Endothelial cell of umbilical vein (primary cell): ENCODE data around the gene PCNX1. TPM values are rescaled to one million over a fixed set of nuclear protein-coding genes. Genes with fewer than 3 reads are reported as not detected.

ENCODE experiments used
- BruUV-seq: library from RNA; stranded (reverse); fragments of 400-500 nt; replicated peaks from 2 replicates; lab custom pipeline; 2021; lab: Mats Ljungman, UMichigan
- CTCF ChIA-PET: fragments of 300-600, 350-600 bp; sonication (Branson Sonifier 250); formaldehyde crosslinking; loops from one replicate; lab custom pipeline; 2021; ENCODE audit warnings: antibody characterized with exemption, inconsistent platforms; lab: Charles Lee
- POLR2A ChIA-PET: fragments of 300-600, 350-600 bp; sonication (Branson Sonifier 250); formaldehyde crosslinking; loops from one replicate; lab custom pipeline; 2021; ENCODE audit warnings: antibody characterized with exemption, inconsistent platforms; lab: Charles Lee
- DNase-seq: peaks from one replicate; pipeline ENCODE4 v3.0.0-alpha.2; 2011; ENCODE audit warnings: low read depth, low spot score
- FAIRE-seq: peaks from 2 replicates; lab custom pipeline; 2011; peaks lifted over from hg19 to GRCh38; lab: Jason Lieb, UNC
- H2AFZ ChIP-seq: 2 replicates; pipeline ENCODE4 v1.6.0; 2012; ENCODE audit warnings: low read depth, low read length, control low read depth, inconsistent platforms
- H3K27ac ChIP-seq: 2 replicates; pipeline ENCODE4 v1.5.1; 2011; ENCODE audit warnings: low read depth, mild to moderate bottlenecking, control low read depth, low read length, moderate library complexity; ENCODE audit not compliant: insufficient read depth
- H3K27me3 ChIP-seq, 2 experiments: 2 replicates each; pipeline versions ENCODE4 v1.6.0 to v1.6.1; 2011; ENCODE audit warnings: low read length in 2 of 2, mixed read lengths in 1 of 2; ENCODE audit not compliant: control insufficient read depth in 2 of 2, insufficient read depth in 2 of 2
- H3K36me3 ChIP-seq, 2 experiments: 2 replicates in 1 of 2; 3 replicates in 1 of 2; pipeline ENCODE4 v1.5.1; 2011; ENCODE audit warnings: low read length in 2 of 2, mild to moderate bottlenecking in 1 of 2, moderate library complexity in 1 of 2; ENCODE audit not compliant: control insufficient read depth in 2 of 2, insufficient read depth in 2 of 2; ENCODE audit errors: extremely low read depth in 1 of 2
- H3K4me1 ChIP-seq: 3 replicates; pipeline ENCODE4 v1.5.1; 2011; ENCODE audit warnings: mild to moderate bottlenecking, low read length; ENCODE audit not compliant: control insufficient read depth, insufficient read depth; ENCODE audit errors: extremely low read depth
- H3K4me2 ChIP-seq: 2 replicates; pipeline ENCODE4 v1.6.1; 2011; ENCODE audit warnings: low read length, control low read depth, mixed read lengths; ENCODE audit not compliant: insufficient read depth
- H3K4me3 ChIP-seq, 3 experiments: fragments of 200-600 bp in 1 of 3; sonication (generic), shearing (Covaris generic) in 1 of 3; replicated peaks in 1 of 3; 2 replicates each; pipeline ENCODE4 v1.5.1; 2011 to 2016; ENCODE audit warnings: control low read depth in 3 of 3, low read length in 3 of 3, mild to moderate bottlenecking in 2 of 3, inconsistent platforms in 1 of 3, low read depth in 1 of 3, moderate library complexity in 1 of 3; ENCODE audit not compliant: insufficient read depth in 1 of 3
- H3K79me2 ChIP-seq: 2 replicates; pipeline ENCODE4 v1.6.0; 2012; ENCODE audit warnings: low read length, inconsistent platforms; ENCODE audit not compliant: control insufficient read depth, insufficient read depth
- H3K9ac ChIP-seq: replicated peaks from 2 replicates; pipeline ENCODE3; 2011; ENCODE audit warnings: low read length, control low read depth; ENCODE audit not compliant: insufficient read depth; ENCODE audit errors: extremely low read depth
- H3K9me1 ChIP-seq: replicated peaks from 3 replicates; pipeline ENCODE4 v1.6.0; 2011; ENCODE audit warnings: mild to moderate bottlenecking, low read length; ENCODE audit not compliant: control insufficient read depth, insufficient read depth; ENCODE audit errors: extremely low read depth
- H3K9me3 ChIP-seq: replicated peaks from 2 replicates; pipeline ENCODE4 v1.5.1; 2012; ENCODE audit warnings: low read length, inconsistent platforms; ENCODE audit not compliant: control insufficient read depth, insufficient read depth
- H4K20me1 ChIP-seq: replicated peaks from 2 replicates; pipeline ENCODE3; 2011; ENCODE audit warnings: mild to moderate bottlenecking, low read length; ENCODE audit not compliant: control insufficient read depth, insufficient read depth; ENCODE audit errors: extremely low read depth
- EZH2 ChIP-seq: IDR thresholded peaks from 2 replicates; pipeline ENCODE4 v1.6.1; 2012; ENCODE audit warnings: borderline replicate concordance, low read depth, mild to moderate bottlenecking, moderate library complexity, low read length, inconsistent platforms; ENCODE audit not compliant: severe bottlenecking
- FOS ChIP-seq: IDR thresholded peaks from 2 replicates; pipeline ENCODE4 v1.6.1; 2011; ENCODE audit warnings: mild to moderate bottlenecking, low read length, moderate library complexity, borderline replicate concordance; ENCODE audit not compliant: insufficient read depth
- GATA2 ChIP-seq: IDR thresholded peaks from 2 replicates; pipeline ENCODE4 v1.7.0; 2011; ENCODE audit warnings: low read depth, mild to moderate bottlenecking, moderate library complexity, mixed read lengths, low read length; ENCODE audit not compliant: insufficient read length, insufficient read depth
- JUN ChIP-seq: IDR thresholded peaks from 2 replicates; pipeline ENCODE4 v1.6.1; 2011; ENCODE audit warnings: borderline replicate concordance, low read depth; ENCODE audit not compliant: insufficient read length, insufficient read depth
- MYC ChIP-seq: IDR thresholded peaks from one replicate; pipeline ENCODE4 v1.6.1; 2011; ENCODE audit warnings: mild to moderate bottlenecking, low read depth, low read length
- POLR2A ChIP-seq: IDR thresholded peaks from 2 replicates; pipeline ENCODE4 v1.6.1; 2012; ENCODE audit warnings: low read depth, mild to moderate bottlenecking, control low read depth, low read length
- POLR2AphosphoS5 ChIP-seq: IDR thresholded peaks from 2 replicates; pipeline ENCODE4 v1.6.1; 2012; ENCODE audit warnings: low read depth, mild to moderate bottlenecking, control low read depth, low read length, moderate library complexity; ENCODE audit not compliant: insufficient read depth
- dilution Hi-C: fragments of 300-500 bp; cut with MboI; formaldehyde crosslinking; loops from one replicate; pipeline ENCODE4 v1.15.0; 2019; ENCODE audit warnings: low sequenced_read_pairs; ENCODE audit not compliant: extremely low pct_ligation_motif_present
- intact Hi-C: fragments of 100-400 bp; cut with micrococcal nuclease; formaldehyde crosslinking; loops from one replicate; pipeline ENCODE4 v1.10.0; 2022
- polyA plus RNA-seq, 4 experiments: library from polyadenylated mRNA; depleted of rRNA in 3 of 4; stranded (reverse) in 3 of 4; unstranded in 1 of 4; fragments of >200 nt; gene quantifications; 2 replicates each; pipeline versions ENCODE4 v1.2.1 to v1.2.3, GENCODE V29; 2011 to 2012; ENCODE audit warnings: missing spikeins in 1 of 4
- total RNA-seq: library from RNA; stranded (reverse); gene quantifications from 2 replicates; pipeline ENCODE4 v1.2.3, GENCODE V29; 2021
- TF ChIP-seq, protein P1 (sequence below): IDR thresholded peaks from 2 replicates; pipeline ENCODE4 v1.6.1; 2011; ENCODE audit not compliant: insufficient read depth, insufficient read length
- TF ChIP-seq, protein P2 (sequence below), 2 donors: IDR thresholded peaks; 1 replicate in 1 of 2; 2 replicates in 1 of 2; pipeline ENCODE4 v1.5.1; 2011; ENCODE audit warnings: low read length in 2 of 2, mild to moderate bottlenecking in 2 of 2, moderate library complexity in 2 of 2, control low read depth in 1 of 2, inconsistent platforms in 1 of 2, low read depth in 1 of 2; ENCODE audit not compliant: insufficient read depth in 1 of 2; ENCODE audit errors: extremely low read depth in 1 of 2

The PCNX1 gene
- total and polyA plus RNA-seq, 2 donors (not counting 3 experiments of a cell fraction or from before 2014, with no cell fraction given) = 21.4 to 40.5 TPM

DNA sequence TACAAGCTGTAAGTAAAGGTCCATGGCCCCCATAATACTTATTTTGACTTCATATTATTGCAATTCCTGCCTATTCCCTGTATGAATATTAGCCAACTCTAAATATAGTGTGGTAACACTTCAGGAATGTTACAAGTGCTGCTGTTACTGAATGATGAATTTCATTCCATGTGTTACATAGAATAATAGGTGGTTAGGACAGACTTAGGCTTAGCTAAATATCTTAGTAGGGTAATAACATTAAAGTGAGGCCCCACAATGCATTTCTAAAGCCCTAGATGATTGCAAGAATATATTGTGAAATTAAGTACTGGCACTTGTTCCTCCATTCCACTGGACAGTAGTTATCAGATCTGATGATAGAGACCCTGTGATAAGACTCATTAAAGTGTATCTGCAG lies 182.7 kb downstream of the PCNX1 start:
- DNase-seq (no peak), FAIRE-seq (no peak)
- ChIA-PET CTCF (no interaction called here), POLR2A (no interaction called here)
- intact Hi-C loops (no loop called here), dilution Hi-C loops (no loop called here)
- Histone ChIP-seq H3K4me1 (no peaks in the 10 kb centered on the region), H3K9ac (no peak overlapping the region), H3K36me3 (peaks cover 3 to 4% of the 10 kb centered on the region in 2 experiments), H3K9me1 (no peaks in the 10 kb centered on the region), H3K9me3 (no peaks in the 10 kb centered on the region), H3K79me2 (no peaks in the 10 kb centered on the region), H4K20me1 (no peaks in the 10 kb centered on the region), H3K4me3 (no peak overlapping the region), H3K4me2 (no peak overlapping the region), H3K27ac (no peak overlapping the region), H2AFZ (no peak overlapping the region), H3K27me3 (no peaks in the 10 kb centered on the region)
- TF ChIP-seq, protein P1, sequence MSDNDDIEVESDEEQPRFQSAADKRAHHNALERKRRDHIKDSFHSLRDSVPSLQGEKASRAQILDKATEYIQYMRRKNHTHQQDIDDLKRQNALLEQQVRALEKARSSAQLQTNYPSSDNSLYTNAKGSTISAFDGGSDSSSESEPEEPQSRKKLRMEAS = no peak
- TF ChIP-seq EZH2 (no peak), GATA2 (no peak), JUN (no peak), FOS (no peak), MYC (no peak)
- BruUV-seq = no TSS peak

- Histone ChIP-seq H3K4me1 (no peaks in the 10 kb centered on the region), H3K9me3 (no peaks in the 10 kb centered on the region), H3K27ac (no peak overlapping the region), H2AFZ (no peak overlapping the region), H3K79me2 (no peaks in the 10 kb centered on the region), H3K9me1 (no peaks in the 10 kb centered on the region), H3K4me3 (no peak overlapping the region), H3K9ac (no peak overlapping the region), H3K27me3 (no peaks in the 10 kb centered on the region), H3K4me2 (no peak overlapping the region), H3K36me3 (no peaks in the 10 kb centered on the region), H4K20me1 (no peaks in the 10 kb centered on the region)
- ChIA-PET POLR2A (no interaction called here), CTCF (interaction anchor here (1.3 kb wide), 1 partner anchor 761 kb away, joined by 3 read pairs; no protein-coding TSS in a partner anchor)
- intact Hi-C loops = no loop called here
- DNase-seq (no peak), FAIRE-seq (no peak)
- TF ChIP-seq JUN (no peak), GATA2 (no peak), POLR2A (no peak), MYC (no peak), EZH2 (no peak), POLR2AphosphoS5 (no peak), FOS (no peak)
- TF ChIP-seq, protein P1 = no peak
- TF ChIP-seq, protein P2, sequence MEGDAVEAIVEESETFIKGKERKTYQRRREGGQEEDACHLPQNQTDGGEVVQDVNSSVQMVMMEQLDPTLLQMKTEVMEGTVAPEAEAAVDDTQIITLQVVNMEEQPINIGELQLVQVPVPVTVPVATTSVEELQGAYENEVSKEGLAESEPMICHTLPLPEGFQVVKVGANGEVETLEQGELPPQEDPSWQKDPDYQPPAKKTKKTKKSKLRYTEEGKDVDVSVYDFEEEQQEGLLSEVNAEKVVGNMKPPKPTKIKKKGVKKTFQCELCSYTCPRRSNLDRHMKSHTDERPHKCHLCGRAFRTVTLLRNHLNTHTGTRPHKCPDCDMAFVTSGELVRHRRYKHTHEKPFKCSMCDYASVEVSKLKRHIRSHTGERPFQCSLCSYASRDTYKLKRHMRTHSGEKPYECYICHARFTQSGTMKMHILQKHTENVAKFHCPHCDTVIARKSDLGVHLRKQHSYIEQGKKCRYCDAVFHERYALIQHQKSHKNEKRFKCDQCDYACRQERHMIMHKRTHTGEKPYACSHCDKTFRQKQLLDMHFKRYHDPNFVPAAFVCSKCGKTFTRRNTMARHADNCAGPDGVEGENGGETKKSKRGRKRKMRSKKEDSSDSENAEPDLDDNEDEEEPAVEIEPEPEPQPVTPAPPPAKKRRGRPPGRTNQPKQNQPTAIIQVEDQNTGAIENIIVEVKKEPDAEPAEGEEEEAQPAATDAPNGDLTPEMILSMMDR (IDR thresholded peaks at IDR 0.05; ENCODE audit: extremely low read depth in 1 of 2, insufficient read depth in 1 of 2, low read depth in 1 of 2, low read length in 2 of 2) = no peak
- BruUV-seq = no TSS peak
- dilution Hi-C loops = no loop called here
Observed at GRCh38 chr14:71094722-71095121, 187.5 kb downstream of the PCNX1 start.
